HepG2 (cell line): ENCODE results near the gene SLC25A22. TPM values are rescaled to one million over a fixed set of nuclear protein-coding genes. Genes with fewer than 3 reads are reported as not detected.

ENCODE experiments used
- EP300 ChIP-seq, 3 experiments: sonication (generic) in 1 of 3; formaldehyde crosslinking in 1 of 3; IDR thresholded peaks; 2 replicates each; pipeline versions ENCODE4 v1.5.1 to v1.6.1; 2011 to 2020; ENCODE audit warnings: low read depth in 2 of 3, low read length in 2 of 3, borderline replicate concordance in 1 of 3, improper control_type of control experiment in 1 of 3, mild to moderate bottlenecking in 1 of 3, missing genetic modification reagents in 1 of 3, moderate library complexity in 1 of 3
- KDM3A ChIP-seq: IDR thresholded peaks from 2 replicates; pipeline ENCODE4 v1.6.1; 2018; ENCODE audit warnings: low read depth, missing compliant biosample characterization
- KLF9 ChIP-seq: IDR thresholded peaks from 2 replicates; pipeline ENCODE4 v1.6.1; 2016; ENCODE audit warnings: low read depth
- MAF1 ChIP-seq: sonication (generic); formaldehyde crosslinking; IDR thresholded peaks from 2 replicates; pipeline ENCODE4 v1.5.0; 2020; ENCODE audit warnings: missing genetic modification reagents, borderline replicate concordance
- MED8 ChIP-seq: sonication (generic); formaldehyde crosslinking; IDR thresholded peaks from 2 replicates; pipeline ENCODE4 v1.8.1; 2023; ENCODE audit warnings: mild to moderate bottlenecking, missing genetic modification reagents; ENCODE audit not compliant: insufficient replicate concordance
- MXI1 ChIP-seq: IDR thresholded peaks from 3 replicates; pipeline ENCODE4 v1.6.1; 2012; ENCODE audit warnings: low read depth, low read length, inconsistent platforms, borderline replicate concordance
- RFXANK ChIP-seq: IDR thresholded peaks from 2 replicates; pipeline ENCODE4 v1.6.1; 2016
- SIN3A ChIP-seq: IDR thresholded peaks from 2 replicates; pipeline ENCODE4 v1.6.1; 2011; ENCODE audit warnings: low read depth, mild to moderate bottlenecking, control low read depth, low read length, borderline replicate concordance
- SNAI1 ChIP-seq: sonication (generic); formaldehyde crosslinking; IDR thresholded peaks from 2 replicates; pipeline ENCODE4 v1.5.0; 2020; ENCODE audit warnings: mild to moderate bottlenecking, missing genetic modification reagents, borderline replicate concordance
- STAT5B ChIP-seq: sonication (generic); formaldehyde crosslinking; IDR thresholded peaks from 2 replicates; pipeline ENCODE4 v1.4.0; 2020; ENCODE audit warnings: missing genetic modification reagents
- ZMAT3 ChIP-seq: sonication (generic); formaldehyde crosslinking; conservative IDR thresholded peaks from 2 replicates; pipeline ENCODE4 v1.7.0; 2021; ENCODE audit warnings: missing genetic modification reagents
- ZNF230 ChIP-seq: sonication (generic); formaldehyde crosslinking; IDR thresholded peaks from 2 replicates; pipeline ENCODE4 v1.4.0; 2020; ENCODE audit warnings: mild to moderate bottlenecking, missing genetic modification reagents
- ZNF274 ChIP-seq: sonication (generic); formaldehyde crosslinking; IDR thresholded peaks from 2 replicates; pipeline ENCODE4 v1.5.1; 2020; ENCODE audit warnings: mild to moderate bottlenecking, missing genetic modification reagents
- ZNF326 ChIP-seq: sonication (generic); formaldehyde crosslinking; IDR thresholded peaks from 2 replicates; pipeline ENCODE4 v1.4.0; 2020; ENCODE audit warnings: missing genetic modification reagents, borderline replicate concordance
- ZNF430 ChIP-seq: sonication (generic); formaldehyde crosslinking; IDR thresholded peaks from 2 replicates; pipeline ENCODE4 v1.9.0; 2021; ENCODE audit warnings: mild to moderate bottlenecking, missing genetic modification reagents
- ZNF567 ChIP-seq: sonication (generic); formaldehyde crosslinking; IDR thresholded peaks from 2 replicates; pipeline ENCODE4 v1.8.1; 2023; ENCODE audit warnings: mild to moderate bottlenecking, missing genetic modification reagents, borderline replicate concordance
- ZNF781 ChIP-seq: sonication (generic); formaldehyde crosslinking; IDR thresholded peaks from 2 replicates; pipeline ENCODE4 v1.5.1; 2020; ENCODE audit warnings: borderline replicate concordance, mild to moderate bottlenecking, missing genetic modification reagents; ENCODE audit errors: not compliant biosample characterization
- ZNF788 ChIP-seq: sonication (generic); formaldehyde crosslinking; IDR thresholded peaks from 2 replicates; pipeline ENCODE4 v1.5.0; 2020; ENCODE audit warnings: mild to moderate bottlenecking, missing genetic modification reagents, borderline replicate concordance
- polyA plus RNA-seq, 8 experiments: library from polyadenylated mRNA; depleted of rRNA in 3 of 8; stranded (reverse) in 7 of 8; unstranded in 1 of 8; fragments of >200 nt; fragmentation: Illumina TruSeq in 4 of 8; extraction: Trizol in 4 of 8; gene quantifications; 2 replicates each; pipeline versions ENCODE4 v1.2.1 to v1.2.3, GENCODE V29; 2011 to 2016; ENCODE audit warnings: low read depth in 4 of 8, missing spikeins in 1 of 8, mixed read lengths in 1 of 8; ENCODE audit not compliant: insufficient read depth in 1 of 8
- total RNA-seq, 5 experiments: library from RNA; depleted of rRNA; stranded (reverse); fragments of >200 nt; fragmentation: Illumina TruSeq; extraction: Trizol; gene quantifications; 2 replicates each; pipeline ENCODE4 v1.2.3, GENCODE V29; 2016; ENCODE audit warnings: low read depth in 1 of 5
- TF ChIP-seq, protein P1 (sequence below): sonication (generic); formaldehyde crosslinking; IDR thresholded peaks from 2 replicates; pipeline ENCODE4 v1.4.0; 2020; ENCODE audit warnings: mild to moderate bottlenecking, missing genetic modification reagents
- TF ChIP-seq, protein P2 (sequence below): sonication (generic); formaldehyde crosslinking; IDR thresholded peaks from 2 replicates; pipeline ENCODE4 v1.4.0; 2020; ENCODE audit warnings: missing genetic modification reagents, borderline replicate concordance
- TF ChIP-seq, protein P3 (sequence below): sonication (generic); formaldehyde crosslinking; IDR thresholded peaks from 2 replicates; pipeline ENCODE4 v1.4.0; 2020; ENCODE audit warnings: missing genetic modification reagents

SLC25A22 gene
- total and polyA plus RNA-seq, 2 of the 13 experiments (the other 11 are each of a cell fraction or from before 2014, with no cell fraction given), result 12.4 to 19.2 TPM

DNA sequence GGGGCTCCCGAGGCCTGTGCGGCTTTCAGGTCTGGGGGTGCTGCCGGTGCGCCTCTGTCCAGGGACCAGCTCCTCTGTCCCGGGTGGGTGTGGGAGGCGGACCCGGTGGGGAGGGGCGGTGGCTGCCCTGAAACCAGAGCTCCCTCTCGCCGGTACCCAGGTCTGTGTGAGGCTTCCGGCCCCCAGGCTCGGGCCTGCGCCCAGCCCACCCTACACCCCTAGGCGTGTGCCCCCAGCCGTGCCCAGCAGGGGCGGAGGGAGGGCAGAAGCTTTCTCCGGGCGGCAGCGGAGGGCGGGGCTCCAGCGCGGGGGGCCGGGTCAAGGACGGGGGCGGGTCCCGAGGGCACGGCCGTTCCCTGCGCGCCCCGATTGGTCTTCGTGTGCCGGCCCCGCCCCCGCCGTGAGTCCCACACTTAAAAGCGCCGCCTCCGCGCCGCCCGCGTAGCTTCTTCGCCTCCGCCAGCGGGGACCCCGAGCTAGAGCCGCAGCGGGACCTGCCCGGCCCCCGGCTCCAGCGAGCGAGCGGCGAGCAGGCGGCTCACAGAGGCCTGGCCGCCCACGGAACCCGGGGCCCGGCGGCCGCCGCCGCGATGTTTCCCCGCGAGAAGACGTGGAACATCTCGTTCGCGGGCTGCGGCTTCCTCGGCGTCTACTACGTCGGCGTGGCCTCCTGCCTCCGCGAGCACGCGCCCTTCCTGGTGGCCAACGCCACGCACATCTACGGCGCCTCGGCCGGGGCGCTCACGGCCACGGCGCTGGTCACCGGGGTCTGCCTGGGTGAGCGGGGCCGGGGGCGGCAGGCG lies 21.2 kb upstream of the SLC25A22 start (continued):
- TF ChIP-seq ZNF567, result no peak
- no peak; the same call in 1 of the 2 replicates for TF ChIP-seq ZNF788 (CRISPR knock-in tag)
- no peak for TF ChIP-seq KLF9 (CRISPR knock-in tag)
- no peak for TF ChIP-seq EP300 (IDR thresholded peaks at IDR 0.05; ENCODE audit: low read depth in 2 of 2, low read length in 2 of 2)
- no peak for TF ChIP-seq EP300 (CRISPR knock-in tag; IDR thresholded peaks at IDR 0.05; ENCODE audit: borderline replicate concordance)
- no peak for TF ChIP-seq SNAI1 (CRISPR knock-in tag)
- TF ChIP-seq ZNF230, result no peak
- no peak for TF ChIP-seq ZNF781
- TF ChIP-seq KDM3A (CRISPR knock-in tag), result no peak
- TF ChIP-seq, protein P1, sequence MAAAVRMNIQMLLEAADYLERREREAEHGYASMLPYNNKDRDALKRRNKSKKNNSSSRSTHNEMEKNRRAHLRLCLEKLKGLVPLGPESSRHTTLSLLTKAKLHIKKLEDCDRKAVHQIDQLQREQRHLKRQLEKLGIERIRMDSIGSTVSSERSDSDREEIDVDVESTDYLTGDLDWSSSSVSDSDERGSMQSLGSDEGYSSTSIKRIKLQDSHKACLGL (CRISPR knock-in tag), result 0 out of 2 replicates have a peak, but pooled peaks have one; percentile 20
- no peak for TF ChIP-seq STAT5B (CRISPR knock-in tag)
- no peak for TF ChIP-seq MED8
- no peak for TF ChIP-seq RFXANK
- no peak for TF ChIP-seq ZNF274 (CRISPR knock-in tag)
- TF ChIP-seq, protein P2, sequence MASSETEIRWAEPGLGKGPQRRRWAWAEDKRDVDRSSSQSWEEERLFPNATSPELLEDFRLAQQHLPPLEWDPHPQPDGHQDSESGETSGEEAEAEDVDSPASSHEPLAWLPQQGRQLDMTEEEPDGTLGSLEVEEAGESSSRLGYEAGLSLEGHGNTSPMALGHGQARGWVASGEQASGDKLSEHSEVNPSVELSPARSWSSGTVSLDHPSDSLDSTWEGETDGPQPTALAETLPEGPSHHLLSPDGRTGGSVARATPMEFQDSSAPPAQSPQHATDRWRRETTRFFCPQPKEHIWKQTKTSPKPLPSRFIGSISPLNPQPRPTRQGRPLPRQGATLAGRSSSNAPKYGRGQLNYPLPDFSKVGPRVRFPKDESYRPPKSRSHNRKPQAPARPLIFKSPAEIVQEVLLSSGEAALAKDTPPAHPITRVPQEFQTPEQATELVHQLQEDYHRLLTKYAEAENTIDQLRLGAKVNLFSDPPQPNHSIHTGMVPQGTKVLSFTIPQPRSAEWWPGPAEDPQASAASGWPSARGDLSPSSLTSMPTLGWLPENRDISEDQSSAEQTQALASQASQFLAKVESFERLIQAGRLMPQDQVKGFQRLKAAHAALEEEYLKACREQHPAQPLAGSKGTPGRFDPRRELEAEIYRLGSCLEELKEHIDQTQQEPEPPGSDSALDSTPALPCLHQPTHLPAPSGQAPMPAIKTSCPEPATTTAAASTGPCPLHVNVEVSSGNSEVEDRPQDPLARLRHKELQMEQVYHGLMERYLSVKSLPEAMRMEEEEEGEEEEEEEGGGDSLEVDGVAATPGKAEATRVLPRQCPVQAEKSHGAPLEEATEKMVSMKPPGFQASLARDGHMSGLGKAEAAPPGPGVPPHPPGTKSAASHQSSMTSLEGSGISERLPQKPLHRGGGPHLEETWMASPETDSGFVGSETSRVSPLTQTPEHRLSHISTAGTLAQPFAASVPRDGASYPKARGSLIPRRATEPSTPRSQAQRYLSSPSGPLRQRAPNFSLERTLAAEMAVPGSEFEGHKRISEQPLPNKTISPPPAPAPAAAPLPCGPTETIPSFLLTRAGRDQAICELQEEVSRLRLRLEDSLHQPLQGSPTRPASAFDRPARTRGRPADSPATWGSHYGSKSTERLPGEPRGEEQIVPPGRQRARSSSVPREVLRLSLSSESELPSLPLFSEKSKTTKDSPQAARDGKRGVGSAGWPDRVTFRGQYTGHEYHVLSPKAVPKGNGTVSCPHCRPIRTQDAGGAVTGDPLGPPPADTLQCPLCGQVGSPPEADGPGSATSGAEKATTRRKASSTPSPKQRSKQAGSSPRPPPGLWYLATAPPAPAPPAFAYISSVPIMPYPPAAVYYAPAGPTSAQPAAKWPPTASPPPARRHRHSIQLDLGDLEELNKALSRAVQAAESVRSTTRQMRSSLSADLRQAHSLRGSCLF (CRISPR knock-in tag), result no peak
- no peak for TF ChIP-seq MAF1 (CRISPR knock-in tag)
- no peak for TF ChIP-seq ZNF430 (CRISPR knock-in tag)
- TF ChIP-seq, protein P3, sequence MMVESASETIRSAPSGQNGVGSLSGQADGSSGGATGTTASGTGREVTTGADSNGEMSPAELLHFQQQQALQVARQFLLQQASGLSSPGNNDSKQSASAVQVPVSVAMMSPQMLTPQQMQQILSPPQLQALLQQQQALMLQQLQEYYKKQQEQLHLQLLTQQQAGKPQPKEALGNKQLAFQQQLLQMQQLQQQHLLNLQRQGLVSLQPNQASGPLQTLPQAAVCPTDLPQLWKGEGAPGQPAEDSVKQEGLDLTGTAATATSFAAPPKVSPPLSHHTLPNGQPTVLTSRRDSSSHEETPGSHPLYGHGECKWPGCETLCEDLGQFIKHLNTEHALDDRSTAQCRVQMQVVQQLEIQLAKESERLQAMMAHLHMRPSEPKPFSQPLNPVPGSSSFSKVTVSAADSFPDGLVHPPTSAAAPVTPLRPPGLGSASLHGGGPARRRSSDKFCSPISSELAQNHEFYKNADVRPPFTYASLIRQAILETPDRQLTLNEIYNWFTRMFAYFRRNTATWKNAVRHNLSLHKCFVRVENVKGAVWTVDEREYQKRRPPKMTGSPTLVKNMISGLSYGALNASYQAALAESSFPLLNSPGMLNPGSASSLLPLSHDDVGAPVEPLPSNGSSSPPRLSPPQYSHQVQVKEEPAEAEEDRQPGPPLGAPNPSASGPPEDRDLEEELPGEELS (CRISPR knock-in tag), result no peak
- TF ChIP-seq ZMAT3 (CRISPR knock-in tag), result no peak
- no peak for TF ChIP-seq SIN3A
- TF ChIP-seq ZNF326 (CRISPR knock-in tag), result no peak
- TF ChIP-seq MXI1, result peak; percentile 62; the same call in 1 of the 3 replicates
